Measurements from ENCODE around the gene PLEKHG1. TPM values are rescaled to one million over a fixed set of nuclear protein-coding genes. Genes with fewer than 3 reads are reported as not detected.
A peak's percentile ranks its signal among the peaks of the same experiment; 100 is the strongest.

The PLEKHG1 gene
- total and polyA plus RNA-seq, 3 donors from 2014 or later = 16.1 to 130 (median 104) TPM

GRCh38 chr6:150635906-150636514 is 36.3 kb downstream of the PLEKHG1 start:
- peak overlapping the region in 1 of 2 donors; percentile 47 for H3K27ac ChIP-seq
- WGBS, 2 donors = 53 to 59% methylated on average over 3 of the region's 3 CpGs
- no peaks in the 10 kb centered on the region for H3K9me3 ChIP-seq
- no peaks in the 10 kb centered on the region for H3K27me3 ChIP-seq
- TF ChIP-seq CTCF (IDR thresholded peaks at IDR 0.05) = no peak
- TF ChIP-seq POLR2A (IDR thresholded peaks at IDR 0.05) = no peak
- no peak for DNase-seq
- H3K36me3 ChIP-seq (ENCODE audit: low read depth, missing control alignments) = no peaks in the 10 kb centered on the region
- intact Hi-C loops (cut with DNase I; ENCODE audit: low total_unique reads) = no loop called here
- no peaks in the 10 kb centered on the region for H3K4me1 ChIP-seq
- H3K4me3 ChIP-seq = no peak overlapping the region

- WGBS, 2 donors = 84 to 100% methylated on average over 1 of the region's 1 CpG
- intact Hi-C loops (cut with DNase I; ENCODE audit: low total_unique reads) = no loop called here
Observed at GRCh38 chr6:150636808-150637207, 37.1 kb downstream of the PLEKHG1 start.

GRCh38 chr6:150637266-150637665 is 37.6 kb downstream of the PLEKHG1 start:
- WGBS, 2 donors = 88 to 96% methylated on average over 1 of the region's 1 CpG
- TF ChIP-seq CTCF (IDR thresholded peaks at IDR 0.05) (no peak), POLR2A (IDR thresholded peaks at IDR 0.05) (no peak)
- H3K27ac ChIP-seq = no peak overlapping the region
- intact Hi-C loops (cut with DNase I; ENCODE audit: low total_unique reads) = no loop called here
- no peaks in the 10 kb centered on the region for H3K4me1 ChIP-seq
- H3K9me3 ChIP-seq = no peaks in the 10 kb centered on the region
- no peaks in the 10 kb centered on the region for H3K36me3 ChIP-seq (ENCODE audit: low read depth, missing control alignments)
- no peak for DNase-seq
- H3K4me3 ChIP-seq = no peak overlapping the region
- H3K27me3 ChIP-seq = no peaks in the 10 kb centered on the region

More at GRCh38 chr6:150636808-150637207, 37.1 kb downstream of the PLEKHG1 start:
- Histone ChIP-seq H3K4me1 (no peaks in the 10 kb centered on the region), H3K36me3 (ENCODE audit: low read depth, missing control alignments) (no peaks in the 10 kb centered on the region), H3K4me3 (no peak overlapping the region), H3K27ac (no peak overlapping the region), H3K27me3 (no peaks in the 10 kb centered on the region), H3K9me3 (no peaks in the 10 kb centered on the region)
- TF ChIP-seq CTCF (IDR thresholded peaks at IDR 0.05) = no peak
- no peak for TF ChIP-seq POLR2A (IDR thresholded peaks at IDR 0.05)
- no peak for DNase-seq

- 81 to 93% methylated on average over 1 of the region's 1 CpG for WGBS, 2 donors
- intact Hi-C loops (cut with DNase I; ENCODE audit: low total_unique reads) = no loop called here
- no peaks in the 10 kb centered on the region for H3K27me3 ChIP-seq
- TF ChIP-seq POLR2A (IDR thresholded peaks at IDR 0.05) (no peak), CTCF (IDR thresholded peaks at IDR 0.05) (no peak)
- no peak overlapping the region for H3K4me3 ChIP-seq
- no peaks in the 10 kb centered on the region for H3K4me1 ChIP-seq
- no peaks in the 10 kb centered on the region for H3K9me3 ChIP-seq
- no peak for DNase-seq
- no peak overlapping the region for H3K27ac ChIP-seq
- H3K36me3 ChIP-seq (ENCODE audit: low read depth, missing control alignments) = no peaks in the 10 kb centered on the region
Observed at GRCh38 chr6:150638267-150638666, 38.6 kb downstream of the PLEKHG1 start.

- WGBS, 2 donors = 93 to 97% methylated on average over 1 of the region's 1 CpG
- H3K9me3 ChIP-seq = no peaks in the 10 kb centered on the region
- intact Hi-C loops (cut with DNase I; ENCODE audit: low total_unique reads) = no loop called here
Observed at GRCh38 chr6:150638765-150639164, 39.1 kb downstream of the PLEKHG1 start.

More at GRCh38 chr6:150638765-150639164, 39.1 kb downstream of the PLEKHG1 start:
- no peak for TF ChIP-seq POLR2A (IDR thresholded peaks at IDR 0.05)
- TF ChIP-seq CTCF (IDR thresholded peaks at IDR 0.05) = no peak
- Histone ChIP-seq H3K4me1 (no peaks in the 10 kb centered on the region), H3K36me3 (ENCODE audit: low read depth, missing control alignments) (no peaks in the 10 kb centered on the region), H3K27me3 (no peaks in the 10 kb centered on the region), H3K4me3 (no peak overlapping the region), H3K27ac (no peak overlapping the region)
- DNase-seq = no peak

Data from testis (tissue), 3 donors.